Keratinocyte (primary cell): Measurements from ENCODE around the gene MYBPC2. TPM values are rescaled to one million over a fixed set of nuclear protein-coding genes. Genes with fewer than 3 reads are reported as not detected.
A peak's percentile ranks its signal among the peaks of the same experiment; 100 is the strongest.

Source experiments
- DNase-seq: peaks from one replicate; pipeline ENCODE4 v3.0.0-alpha.2; 2011; ENCODE audit warnings: low read depth, missing footprints, low spot score
- FAIRE-seq: peaks from 2 replicates; lab custom pipeline; 2011; peaks lifted over from hg19 to GRCh38; lab: Jason Lieb, UNC
- H2AFZ ChIP-seq: 2 replicates; pipeline ENCODE4 v1.6.0; 2012; ENCODE audit warnings: low read length, control low read depth, inconsistent platforms; ENCODE audit not compliant: control insufficient read depth
- H3K27ac ChIP-seq: 2 replicates; pipeline ENCODE4 v1.5.1; 2011; ENCODE audit warnings: low read length; ENCODE audit not compliant: control insufficient read depth, insufficient read depth
- H3K27me3 ChIP-seq: 3 replicates; pipeline ENCODE4 v1.6.0; 2011; ENCODE audit warnings: low read length; ENCODE audit not compliant: control insufficient read depth, insufficient read depth; ENCODE audit errors: extremely low read depth
- H3K36me3 ChIP-seq, 2 experiments: 2 replicates in 1 of 2; 3 replicates in 1 of 2; pipeline ENCODE4 v1.5.1; 2011; ENCODE audit warnings: low read length in 2 of 2, mild to moderate bottlenecking in 1 of 2; ENCODE audit not compliant: control insufficient read depth in 2 of 2, insufficient read depth in 2 of 2; ENCODE audit errors: extremely low read depth in 1 of 2
- H3K4me1 ChIP-seq: 3 replicates; pipeline ENCODE4 v1.5.1; 2011; ENCODE audit warnings: low read length; ENCODE audit not compliant: control insufficient read depth, insufficient read depth; ENCODE audit errors: extremely low read depth
- H3K4me2 ChIP-seq: 3 replicates; pipeline ENCODE4 v1.6.0; 2011; ENCODE audit warnings: low read depth, low read length; ENCODE audit not compliant: control insufficient read depth, insufficient read depth; ENCODE audit errors: extremely low read depth
- H3K4me3 ChIP-seq, 3 experiments: fragments of 200-600 bp in 1 of 3; sonication (generic) in 1 of 3; 2 replicates in 2 of 3; 3 replicates in 1 of 3; pipeline ENCODE4 v1.5.1; 2011 to 2016; ENCODE audit warnings: low read length in 3 of 3, mild to moderate bottlenecking in 3 of 3, control low read depth in 2 of 3, inconsistent platforms in 1 of 3, low read depth in 1 of 3, mixed read lengths in 1 of 3, mixed run types in 1 of 3, moderate library complexity in 1 of 3; ENCODE audit not compliant: control insufficient read depth in 2 of 3, insufficient read depth in 2 of 3; ENCODE audit errors: extremely low read depth in 1 of 3
- H3K79me2 ChIP-seq: 2 replicates; pipeline ENCODE4 v1.6.0; 2012; ENCODE audit warnings: low read length; ENCODE audit not compliant: control insufficient read depth, insufficient read depth
- H3K9ac ChIP-seq: 3 replicates; pipeline ENCODE4 v1.6.0; 2011; ENCODE audit warnings: low read length; ENCODE audit not compliant: control insufficient read depth, insufficient read depth; ENCODE audit errors: extremely low read depth
- H3K9me1 ChIP-seq: 3 replicates; pipeline ENCODE4 v1.6.0; 2011; ENCODE audit warnings: low read length; ENCODE audit not compliant: control insufficient read depth, insufficient read depth; ENCODE audit errors: extremely low read depth
- H3K9me3 ChIP-seq: 2 replicates; pipeline ENCODE4 v1.5.1; 2012; ENCODE audit warnings: low read depth, low read length; ENCODE audit not compliant: control insufficient read depth
- H4K20me1 ChIP-seq: 3 replicates; pipeline ENCODE4 v1.6.0; 2011; ENCODE audit warnings: low read length; ENCODE audit not compliant: control insufficient read depth, insufficient read depth; ENCODE audit errors: extremely low read depth
- EZH2 ChIP-seq: IDR thresholded peaks from one replicate; pipeline ENCODE4 v1.6.1; 2012; ENCODE audit warnings: inconsistent platforms, mild to moderate bottlenecking, low read length, moderate library complexity
- dilution Hi-C: fragments of 300-500 bp; cut with MboI; formaldehyde crosslinking; loops from one replicate; pipeline ENCODE4 v1.7.0; 2020; ENCODE audit warnings: low sequenced_read_pairs; ENCODE audit not compliant: extremely low pct_ligation_motif_present
- polyA plus RNA-seq, 5 experiments: library from polyadenylated mRNA; depleted of rRNA in 3 of 5; stranded (reverse) in 3 of 5; stranded (forward) in 1 of 5; unstranded in 1 of 5; fragments of >200 nt; gene quantifications; 1 replicate in 1 of 5; 2 replicates in 3 of 5; 3 replicates in 1 of 5; pipeline versions ENCODE4 v1.2.1 to v1.2.3, GENCODE V29; 2011 to 2012; ENCODE audit warnings: missing spikeins in 2 of 5, low read depth in 1 of 5, low replicate concordance in 1 of 5
- TF ChIP-seq, protein P1 (sequence below), 3 experiments: IDR thresholded peaks in 1 of 3; conservative IDR thresholded peaks in 1 of 3; optimal IDR thresholded peaks in 1 of 3; 2 replicates in 2 of 3; 3 replicates in 1 of 3; pipeline versions ENCODE3 to v1.5.1; 2011; ENCODE audit warnings: low read length in 3 of 3, mild to moderate bottlenecking in 3 of 3, moderate library complexity in 2 of 3, control low read depth in 1 of 3, inconsistent platforms in 1 of 3; ENCODE audit not compliant: insufficient read depth in 2 of 3; ENCODE audit errors: extremely low read depth in 1 of 3

MYBPC2 gene
- polyA plus RNA-seq, 1 donor (not counting 4 experiments of a cell fraction or from before 2014, with no cell fraction given) = not detected

DNA sequence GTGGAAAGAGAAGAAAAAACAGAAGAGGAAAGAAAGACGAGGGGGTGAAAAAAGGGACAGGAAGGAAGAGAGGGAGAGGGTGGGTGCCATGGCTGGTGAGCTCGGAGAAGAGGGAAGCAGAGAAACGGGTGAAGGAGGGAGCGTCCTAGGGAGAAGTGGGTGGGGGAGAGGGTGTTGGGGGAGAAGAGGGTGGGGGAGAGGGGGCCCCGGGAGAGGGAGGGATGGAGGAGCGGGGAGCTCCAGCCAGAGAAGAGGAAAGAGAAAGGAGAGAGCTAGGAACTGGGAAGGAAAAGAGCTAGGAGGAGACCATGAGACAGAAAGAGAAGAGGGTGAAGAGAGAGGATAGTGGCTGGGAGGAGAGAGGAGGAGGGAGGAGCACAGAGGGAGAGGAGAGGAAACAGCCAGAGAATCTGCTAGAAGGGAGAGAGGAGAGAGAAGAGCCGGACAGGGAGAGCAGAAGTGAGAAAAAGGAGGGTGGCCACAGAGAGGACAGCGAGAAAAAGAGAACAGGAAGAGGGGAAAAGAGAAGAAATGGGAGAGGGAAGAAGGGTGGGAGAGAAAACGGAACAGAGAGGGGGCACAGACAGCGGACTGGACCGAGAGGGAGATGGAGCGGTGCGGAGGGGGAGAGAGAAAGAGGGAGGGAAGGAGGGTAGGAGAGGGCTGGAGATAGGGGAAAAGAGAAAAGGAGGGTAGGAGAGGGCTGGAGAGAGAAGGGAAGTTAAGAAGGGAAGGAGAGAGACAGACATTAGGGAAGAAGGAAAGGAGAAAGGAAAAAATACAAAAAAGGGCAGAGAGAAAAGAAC lies 55.9 kb downstream of the MYBPC2 start:
- H3K27me3 ChIP-seq = peaks cover 51% of the 10 kb centered on the region
- no peak for FAIRE-seq
- H3K4me1 ChIP-seq = no peaks in the 10 kb centered on the region

DNA sequence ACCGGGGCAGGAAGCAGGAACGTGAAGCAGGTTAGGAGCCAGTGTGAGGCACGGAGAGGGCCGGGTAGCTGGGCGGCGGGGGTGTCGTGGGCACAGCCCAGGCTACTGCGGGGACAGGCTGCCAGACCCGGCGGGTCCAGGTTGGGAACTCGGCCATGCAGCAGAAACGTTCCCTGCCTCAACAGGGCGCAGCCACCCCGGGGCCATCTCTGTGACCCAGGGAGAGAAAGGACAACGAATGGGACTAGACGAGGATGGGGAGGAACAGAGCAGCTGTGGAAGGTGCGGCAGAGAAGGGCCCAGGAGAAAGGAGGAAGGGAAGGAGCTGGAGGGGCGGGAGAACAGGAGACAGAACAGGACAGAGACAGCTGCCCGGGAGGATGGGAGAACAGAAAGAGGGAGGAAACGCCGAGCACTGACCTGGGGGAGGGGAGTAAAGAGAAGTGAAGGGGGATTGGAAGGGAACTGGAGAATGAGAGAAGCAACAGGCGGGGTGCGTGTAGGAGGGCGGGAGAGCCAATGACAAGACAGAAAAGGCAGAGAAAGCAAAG lies 56.8 kb downstream of the MYBPC2 start:
- no peak overlapping the region for H3K4me2 ChIP-seq
- no peak overlapping the region for H2AFZ ChIP-seq
- TF ChIP-seq, protein P1, sequence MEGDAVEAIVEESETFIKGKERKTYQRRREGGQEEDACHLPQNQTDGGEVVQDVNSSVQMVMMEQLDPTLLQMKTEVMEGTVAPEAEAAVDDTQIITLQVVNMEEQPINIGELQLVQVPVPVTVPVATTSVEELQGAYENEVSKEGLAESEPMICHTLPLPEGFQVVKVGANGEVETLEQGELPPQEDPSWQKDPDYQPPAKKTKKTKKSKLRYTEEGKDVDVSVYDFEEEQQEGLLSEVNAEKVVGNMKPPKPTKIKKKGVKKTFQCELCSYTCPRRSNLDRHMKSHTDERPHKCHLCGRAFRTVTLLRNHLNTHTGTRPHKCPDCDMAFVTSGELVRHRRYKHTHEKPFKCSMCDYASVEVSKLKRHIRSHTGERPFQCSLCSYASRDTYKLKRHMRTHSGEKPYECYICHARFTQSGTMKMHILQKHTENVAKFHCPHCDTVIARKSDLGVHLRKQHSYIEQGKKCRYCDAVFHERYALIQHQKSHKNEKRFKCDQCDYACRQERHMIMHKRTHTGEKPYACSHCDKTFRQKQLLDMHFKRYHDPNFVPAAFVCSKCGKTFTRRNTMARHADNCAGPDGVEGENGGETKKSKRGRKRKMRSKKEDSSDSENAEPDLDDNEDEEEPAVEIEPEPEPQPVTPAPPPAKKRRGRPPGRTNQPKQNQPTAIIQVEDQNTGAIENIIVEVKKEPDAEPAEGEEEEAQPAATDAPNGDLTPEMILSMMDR (optimal IDR thresholded peaks at IDR 0.05 in 1 of 3, IDR thresholded peaks at IDR 0.05 in 1 of 3, conservative IDR thresholded peaks at IDR 0.05 in 1 of 3; ENCODE audit: extremely low read depth in 1 of 3, insufficient read depth in 2 of 3, low read length in 3 of 3) = no peak
- TF ChIP-seq EZH2 = no peak
- peaks cover 0 to 1% of the 10 kb centered on the region in 2 experiments for H3K36me3 ChIP-seq
- H3K79me2 ChIP-seq = no peaks in the 10 kb centered on the region
- no peaks in the 10 kb centered on the region for H4K20me1 ChIP-seq
- H3K9ac ChIP-seq = no peak overlapping the region
- FAIRE-seq (no peak), DNase-seq (no peak)
- H3K27ac ChIP-seq = no peak overlapping the region
- peaks cover 51% of the 10 kb centered on the region for H3K27me3 ChIP-seq
- H3K9me3 ChIP-seq = no peaks in the 10 kb centered on the region
- dilution Hi-C loops = no loop called here
- no peaks in the 10 kb centered on the region for H3K9me1 ChIP-seq
- no peaks in the 10 kb centered on the region for H3K4me1 ChIP-seq
- no peak overlapping the region for H3K4me3 ChIP-seq

More for the DNA sequence above, 55.9 kb downstream of the MYBPC2 start:
- Histone ChIP-seq H2AFZ (no peak overlapping the region), H3K9me3 (no peaks in the 10 kb centered on the region), H3K4me2 (no peak overlapping the region), H3K9ac (no peak overlapping the region), H3K36me3 (peaks cover 0 to 1% of the 10 kb centered on the region in 2 experiments), H3K27ac (no peak overlapping the region), H4K20me1 (no peaks in the 10 kb centered on the region), H3K4me3 (no peak overlapping the region), H3K9me1 (no peaks in the 10 kb centered on the region), H3K79me2 (no peaks in the 10 kb centered on the region)
- no peak for DNase-seq
- dilution Hi-C loops = no loop called here
- peak; percentile 34 for TF ChIP-seq EZH2
- TF ChIP-seq, protein P1 (optimal IDR thresholded peaks at IDR 0.05 in 1 of 3, IDR thresholded peaks at IDR 0.05 in 1 of 3, conservative IDR thresholded peaks at IDR 0.05 in 1 of 3; ENCODE audit: extremely low read depth in 1 of 3, insufficient read depth in 2 of 3, low read length in 3 of 3) = no peak
